ENCODE results near the gene SIPA1L3. TPM values are rescaled to one million over a fixed set of nuclear protein-coding genes. Genes with fewer than 3 reads are reported as not detected.
A peak's percentile ranks its signal among the peaks of the same experiment; 100 is the strongest.

SIPA1L3 gene
- total and polyA plus RNA-seq, 2 of the 13 experiments (the other 11 are each of a cell fraction or from before 2014, with no cell fraction given) = 5.5 to 7.7 TPM

DNA sequence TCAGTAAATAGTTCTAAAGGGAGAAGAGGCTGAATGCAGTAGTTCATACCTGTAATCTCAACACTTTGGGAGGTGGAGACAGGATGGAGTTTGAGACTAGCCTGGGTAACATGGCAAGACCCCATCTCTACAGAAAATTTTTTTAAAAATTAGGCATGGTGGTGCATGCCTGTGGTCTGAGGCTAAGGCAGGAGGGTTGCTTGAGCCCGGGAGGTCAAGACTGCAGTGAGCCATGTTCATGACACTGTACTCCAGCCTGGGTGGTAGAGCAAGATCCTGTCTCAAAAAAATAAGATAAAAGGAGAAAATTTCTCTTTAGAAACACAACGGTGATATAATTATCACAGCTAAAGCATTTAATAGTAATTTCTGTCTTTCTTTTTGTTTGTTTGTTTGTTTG is 57.1 kb downstream of the SIPA1L3 start:
- Histone ChIP-seq H3K4me3 (replicated peaks in 1 of 3; ENCODE audit: insufficient read depth in 1 of 3, low read depth in 2 of 3, low read length in 3 of 3) (no peak overlapping the region), H4K20me1 (ENCODE audit: insufficient read depth, low read length) (no peaks in the 10 kb centered on the region; the same call in 1 of the 2 replicates), H3K27ac (ENCODE audit: extremely low read length, insufficient read depth, low read length) (no peak overlapping the region), H3K27me3 (ENCODE audit: control insufficient read depth in 1 of 2, insufficient read depth in 2 of 2, low read length in 2 of 2) (no peaks in the 10 kb centered on the region), H3K4me1 (ENCODE audit: insufficient read depth, low read length) (peaks cover 31% of the 10 kb centered on the region), H3K4me2 (ENCODE audit: low read depth, low read length) (no peak overlapping the region), H3K9ac (ENCODE audit: insufficient read depth, low read depth, low read length) (no peak overlapping the region), H3K36me3 (replicated peaks in 1 of 2; ENCODE audit: control insufficient read depth in 1 of 2, insufficient read depth in 2 of 2, low read length in 2 of 2) (no peaks in the 10 kb centered on the region), H3K9me3 (ENCODE audit: low read length) (peaks cover 5% of the 10 kb centered on the region; the same call in 1 of the 2 replicates), H2AFZ (ENCODE audit: low read length) (no peak overlapping the region), H3K79me2 (ENCODE audit: insufficient read depth, low read length) (peaks cover 12% of the 10 kb centered on the region)
- ATAC-seq (no peak), FAIRE-seq (no peak), DNase-seq (ENCODE audit: low spot score) (no peak)
- no TSS peak for BruUV-seq (replicated peaks)
- in situ Hi-C loops (cut with HindIII; ENCODE audit: extremely low pct_ligation_motif_present, low pct_unique_long_range_greater_than_20kb) = no loop called here
- intact Hi-C loops (cut with micrococcal nuclease; ENCODE audit: unreplicated experiment) = no loop called here
- ChIA-PET CTCF (ENCODE audit: low intra/inter-chr PET ratio, low total read pairs) (no interaction called here), POLR2A (interaction anchor here (0.9 kb wide), 1 partner anchor 32 kb away, joined by 4 read pairs; no protein-coding TSS in a partner anchor)
- no peak for TF ChIP-seq ZNF670 (CRISPR knock-in tag; IDR thresholded peaks at IDR 0.05; ENCODE audit: borderline replicate concordance)
- TF ChIP-seq ZBTB3 (CRISPR knock-in tag; IDR thresholded peaks at IDR 0.05; ENCODE audit: borderline replicate concordance, low read depth) = no peak
- WGBS (ENCODE audit: low lambda C conversion rate) = 99% methylated on average over 2 of the region's 2 CpGs

DNA sequence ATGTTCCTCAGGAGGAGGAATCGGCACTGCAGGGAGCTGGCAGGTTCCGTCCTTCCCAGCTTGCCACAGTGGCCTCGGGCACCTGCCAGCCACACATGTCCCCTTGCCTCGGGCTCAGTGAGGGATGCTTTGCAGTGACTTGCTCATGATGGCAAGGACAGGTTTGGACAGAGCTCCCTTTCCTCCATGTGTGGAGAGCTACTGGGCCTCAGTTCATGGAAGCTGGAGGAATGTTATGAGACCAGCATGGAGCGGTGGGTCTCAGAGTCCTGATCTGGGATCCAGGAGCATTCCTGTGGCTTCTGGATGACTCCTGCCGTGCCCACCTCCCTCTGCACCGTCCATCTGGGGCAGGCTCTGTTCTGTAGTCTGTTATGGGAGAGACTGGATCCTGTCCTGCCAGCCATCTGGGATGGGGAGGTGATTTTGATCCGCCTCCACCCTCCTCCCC is 59.2 kb downstream of the SIPA1L3 start:
- Histone ChIP-seq H3K27me3 (ENCODE audit: control insufficient read depth in 1 of 2, insufficient read depth in 2 of 2, low read length in 2 of 2) (no peaks in the 10 kb centered on the region), H3K4me3 (replicated peaks in 1 of 3; ENCODE audit: insufficient read depth in 1 of 3, low read depth in 2 of 3, low read length in 3 of 3) (no peak overlapping the region), H3K4me2 (ENCODE audit: low read depth, low read length) (no peak overlapping the region), H3K4me1 (ENCODE audit: insufficient read depth, low read length) (peaks cover 31% of the 10 kb centered on the region), H3K9ac (ENCODE audit: insufficient read depth, low read depth, low read length) (no peak overlapping the region; the same call in 1 of the 2 replicates), H3K9me3 (ENCODE audit: low read length) (peaks cover 4% of the 10 kb centered on the region; the same call in 1 of the 2 replicates), H2AFZ (ENCODE audit: low read length) (no peak overlapping the region), H3K27ac (ENCODE audit: extremely low read length, insufficient read depth, low read length) (peak overlapping the region; percentile 20), H3K36me3 (replicated peaks in 1 of 2; ENCODE audit: control insufficient read depth in 1 of 2, insufficient read depth in 2 of 2, low read length in 2 of 2) (no peaks in the 10 kb centered on the region), H4K20me1 (ENCODE audit: insufficient read depth, low read length) (no peaks in the 10 kb centered on the region; the same call in 1 of the 2 replicates), H3K79me2 (ENCODE audit: insufficient read depth, low read length) (peaks cover 6% of the 10 kb centered on the region)
- no peak for DNase-seq (ENCODE audit: low spot score)
- intact Hi-C loops (cut with micrococcal nuclease; ENCODE audit: unreplicated experiment) (no loop called here), in situ Hi-C loops (cut with HindIII; ENCODE audit: extremely low pct_ligation_motif_present, low pct_unique_long_range_greater_than_20kb) (no loop called here)
- POLR2A ChIA-PET = no interaction called here
- TF ChIP-seq NFE2 (CRISPR knock-in tag; IDR thresholded peaks at IDR 0.05) = no peak
- no peak for TF ChIP-seq ZNF598 (CRISPR knock-in tag; IDR thresholded peaks at IDR 0.05; ENCODE audit: borderline replicate concordance)
- TF ChIP-seq, protein P1, sequence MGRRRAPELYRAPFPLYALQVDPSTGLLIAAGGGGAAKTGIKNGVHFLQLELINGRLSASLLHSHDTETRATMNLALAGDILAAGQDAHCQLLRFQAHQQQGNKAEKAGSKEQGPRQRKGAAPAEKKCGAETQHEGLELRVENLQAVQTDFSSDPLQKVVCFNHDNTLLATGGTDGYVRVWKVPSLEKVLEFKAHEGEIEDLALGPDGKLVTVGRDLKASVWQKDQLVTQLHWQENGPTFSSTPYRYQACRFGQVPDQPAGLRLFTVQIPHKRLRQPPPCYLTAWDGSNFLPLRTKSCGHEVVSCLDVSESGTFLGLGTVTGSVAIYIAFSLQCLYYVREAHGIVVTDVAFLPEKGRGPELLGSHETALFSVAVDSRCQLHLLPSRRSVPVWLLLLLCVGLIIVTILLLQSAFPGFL (CRISPR knock-in tag; IDR thresholded peaks at IDR 0.05) = no peak
- no peak for TF ChIP-seq GTF3A (CRISPR knock-in tag; conservative IDR thresholded peaks at IDR 0.05)
- no peak for TF ChIP-seq ZFYVE20 (CRISPR knock-in tag; IDR thresholded peaks at IDR 0.05; ENCODE audit: borderline replicate concordance, low read depth)
- no peak for TF ChIP-seq ZNF781 (CRISPR knock-in tag; IDR thresholded peaks at IDR 0.05; ENCODE audit: borderline replicate concordance, not compliant biosample characterization)
- TF ChIP-seq NPAS2 (CRISPR knock-in tag; IDR thresholded peaks at IDR 0.05; ENCODE audit: borderline replicate concordance) = no peak
- no peak for TF ChIP-seq ZNF44 (CRISPR knock-in tag; IDR thresholded peaks at IDR 0.05)
- no peak for TF ChIP-seq BCL6 (CRISPR knock-in tag; IDR thresholded peaks at IDR 0.05)
- ATAC-seq = peak; percentile 59
- WGBS (ENCODE audit: low lambda C conversion rate) = 84% methylated on average over 7 of the region's 8 CpGs
- CTCF ChIA-PET (ENCODE audit: low intra/inter-chr PET ratio, low total read pairs) = no interaction called here
- FAIRE-seq = no peak
- BruUV-seq (replicated peaks) = no TSS peak
